ENCODE measurements around the gene MEIOB. TPM values are rescaled to one million over a fixed set of nuclear protein-coding genes. Genes with fewer than 3 reads are reported as not detected.
"Not testable (repeated sequence)": the region's sequence is repeated elsewhere in the genome, so short reads cannot be mapped to it uniquely, and the experiment has no call there.

Gene MEIOB
- total RNA-seq, 4 donors from 2014 or later: not detected

GRCh38 chr16:1809281-1809801, 62.6 kb downstream of the MEIOB start:
- Histone ChIP-seq H3K9me3 (no peaks in the 10 kb centered on the region), H3K4me3 (no peak overlapping the region), H3K27ac (no peak overlapping the region), H3K27me3 (no peaks in the 10 kb centered on the region), H3K36me3 (peaks cover 0 to 76% of the 10 kb centered on the region in 2 donors), H3K4me1 (peaks cover 0 to 10% (median 0%) of the 10 kb centered on the region in 3 donors)
- ATAC-seq: no peak
- TF ChIP-seq EP300 (IDR thresholded peaks at IDR 0.05) (no peak), POLR2AphosphoS5 (IDR thresholded peaks at IDR 0.05) (no peak), POLR2A (IDR thresholded peaks at IDR 0.05) (no peak)
- TF ChIP-seq, protein P1, sequence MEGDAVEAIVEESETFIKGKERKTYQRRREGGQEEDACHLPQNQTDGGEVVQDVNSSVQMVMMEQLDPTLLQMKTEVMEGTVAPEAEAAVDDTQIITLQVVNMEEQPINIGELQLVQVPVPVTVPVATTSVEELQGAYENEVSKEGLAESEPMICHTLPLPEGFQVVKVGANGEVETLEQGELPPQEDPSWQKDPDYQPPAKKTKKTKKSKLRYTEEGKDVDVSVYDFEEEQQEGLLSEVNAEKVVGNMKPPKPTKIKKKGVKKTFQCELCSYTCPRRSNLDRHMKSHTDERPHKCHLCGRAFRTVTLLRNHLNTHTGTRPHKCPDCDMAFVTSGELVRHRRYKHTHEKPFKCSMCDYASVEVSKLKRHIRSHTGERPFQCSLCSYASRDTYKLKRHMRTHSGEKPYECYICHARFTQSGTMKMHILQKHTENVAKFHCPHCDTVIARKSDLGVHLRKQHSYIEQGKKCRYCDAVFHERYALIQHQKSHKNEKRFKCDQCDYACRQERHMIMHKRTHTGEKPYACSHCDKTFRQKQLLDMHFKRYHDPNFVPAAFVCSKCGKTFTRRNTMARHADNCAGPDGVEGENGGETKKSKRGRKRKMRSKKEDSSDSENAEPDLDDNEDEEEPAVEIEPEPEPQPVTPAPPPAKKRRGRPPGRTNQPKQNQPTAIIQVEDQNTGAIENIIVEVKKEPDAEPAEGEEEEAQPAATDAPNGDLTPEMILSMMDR (IDR thresholded peaks at IDR 0.05): no peak
- 85% methylated on average over 5 of the region's 28 CpGs; no CpG with 5 or more reads in 1 of the 2 donors for WGBS, 2 donors (ENCODE audit: low coverage in 1 of 2)

DNA sequence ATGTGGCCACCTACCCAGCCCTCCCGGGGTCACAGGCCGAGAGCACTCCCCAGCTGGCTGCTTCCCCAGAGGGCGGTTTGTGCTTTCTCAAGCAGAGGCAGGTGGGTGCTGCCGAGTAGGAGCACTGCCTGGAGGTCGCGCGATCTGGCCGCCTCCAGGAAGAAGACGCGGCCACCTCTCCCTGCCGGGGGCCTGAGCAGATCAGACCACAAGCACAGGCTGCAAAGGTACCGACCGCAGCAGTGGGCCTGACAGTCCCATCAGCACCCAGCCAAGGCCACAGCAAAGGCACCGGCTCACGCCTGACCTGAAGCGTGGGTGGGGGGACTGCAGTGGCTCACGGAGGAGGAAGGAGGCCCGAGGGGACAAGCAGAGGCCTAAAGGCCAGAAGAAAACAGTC, 63.3 kb downstream of the MEIOB start:
- TF ChIP-seq, protein P1 (IDR thresholded peaks at IDR 0.05): no peak
- no peak for TF ChIP-seq EP300 (IDR thresholded peaks at IDR 0.05)
- TF ChIP-seq POLR2AphosphoS5 (IDR thresholded peaks at IDR 0.05): no peak
- TF ChIP-seq POLR2A (IDR thresholded peaks at IDR 0.05): no peak
- Histone ChIP-seq H3K27me3 (no peaks in the 10 kb centered on the region), H3K27ac (no peak overlapping the region), H3K4me3 (no peak overlapping the region), H3K9me3 (no peaks in the 10 kb centered on the region), H3K36me3 (peaks cover 0 to 74% of the 10 kb centered on the region in 2 donors), H3K4me1 (peaks cover 0 to 10% (median 0%) of the 10 kb centered on the region in 3 donors)
- ATAC-seq: no peak
- no CpG with 5 or more reads among the region's 18 CpGs for WGBS, 2 donors (ENCODE audit: low coverage in 1 of 2)

DNA sequence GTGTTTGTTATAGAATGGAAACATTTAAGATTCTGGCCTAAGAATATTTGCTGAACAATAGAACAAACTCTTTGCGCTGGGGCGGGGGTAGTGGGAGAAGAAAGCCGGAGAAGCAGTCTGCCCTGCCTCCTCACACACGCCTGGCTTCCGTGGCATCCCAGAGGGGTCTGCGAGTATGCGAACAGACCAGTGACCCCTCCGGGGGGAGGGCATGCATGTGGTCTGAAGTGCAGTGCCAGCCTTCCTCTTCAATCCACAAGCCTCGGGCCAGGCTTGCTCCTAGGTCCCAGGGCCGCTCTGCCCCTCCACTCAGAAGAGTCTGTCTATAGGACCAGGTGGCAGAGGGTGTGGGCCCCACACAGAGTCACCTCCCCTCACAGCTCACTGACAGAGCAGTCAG, 64.3 kb downstream of the MEIOB start:
- H3K4me1 ChIP-seq: peaks cover 0 to 3% (median 0%) of the 10 kb centered on the region in 3 donors
- no peak overlapping the region for H3K4me3 ChIP-seq
- H3K27ac ChIP-seq: no peak overlapping the region
- ATAC-seq: no peak
- H3K9me3 ChIP-seq: no peaks in the 10 kb centered on the region
- TF ChIP-seq, protein P1 (IDR thresholded peaks at IDR 0.05): no peak
- TF ChIP-seq POLR2A (IDR thresholded peaks at IDR 0.05): no peak
- TF ChIP-seq EP300 (IDR thresholded peaks at IDR 0.05): no peak
- no peak for TF ChIP-seq POLR2AphosphoS5 (IDR thresholded peaks at IDR 0.05)
- peaks cover 0 to 66% of the 10 kb centered on the region in 2 donors for H3K36me3 ChIP-seq
- 83% methylated on average over 7 of the region's 10 CpGs; no CpG with 5 or more reads in 1 of the 2 donors for WGBS, 2 donors (ENCODE audit: low coverage in 1 of 2)
- H3K27me3 ChIP-seq: no peaks in the 10 kb centered on the region

DNA sequence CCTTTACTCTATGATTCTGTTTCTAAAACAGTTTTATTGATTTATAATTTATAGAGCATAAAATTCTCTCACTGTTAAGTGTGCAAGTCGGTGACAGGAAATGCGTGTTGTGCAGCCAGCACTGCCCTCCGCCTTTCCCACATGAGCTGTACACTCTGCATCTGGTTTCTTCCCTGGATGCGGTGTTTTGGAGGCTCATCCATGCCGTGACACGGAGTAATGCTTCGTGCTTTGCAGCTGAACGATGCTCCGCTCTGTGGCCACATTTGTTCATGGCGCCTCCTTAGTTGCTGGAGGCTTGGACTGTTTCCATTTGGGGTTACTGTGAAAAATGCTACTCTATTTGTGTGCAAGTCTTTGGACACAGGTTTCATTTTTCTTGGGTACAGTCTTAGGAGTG, 71.3 kb downstream of the MEIOB start:
- Histone ChIP-seq H3K4me1 (no peaks in the 10 kb centered on the region), H3K4me3 (no peak overlapping the region), H3K27ac (no peak overlapping the region), H3K27me3 (no peaks in the 10 kb centered on the region), H3K36me3 (peaks cover 0 to 12% of the 10 kb centered on the region in 2 donors), H3K9me3 (peaks cover 0 to 6% (median 0%) of the 10 kb centered on the region in 3 donors)
- WGBS, 2 donors (ENCODE audit: low coverage in 1 of 2): 53 to 74% methylated on average over 10 of the region's 10 CpGs
- TF ChIP-seq EP300 (IDR thresholded peaks at IDR 0.05) (no peak), POLR2AphosphoS5 (IDR thresholded peaks at IDR 0.05) (no peak), POLR2A (IDR thresholded peaks at IDR 0.05) (no peak)
- TF ChIP-seq, protein P1 (IDR thresholded peaks at IDR 0.05): no peak
- no peak for ATAC-seq

GRCh38 chr16:1799263-1799662, 72.7 kb downstream of the MEIOB start:
- 94 to 100% methylated on average over 1 to 3 of the region's 5 CpGs for WGBS, 2 donors (ENCODE audit: low coverage in 1 of 2)
- not testable (repeated sequence) for H3K27me3 ChIP-seq, H3K36me3 ChIP-seq, H3K27ac ChIP-seq, H3K9me3 ChIP-seq, H3K4me3 ChIP-seq, ATAC-seq, H3K4me1 ChIP-seq

Measured in gastroesophageal sphincter (tissue), 4 donors.